ENCODE measurements around the gene SIRT7. TPM values are rescaled to one million over a fixed set of nuclear protein-coding genes. Genes with fewer than 3 reads are reported as not detected.

SIRT7 gene
- polyA plus RNA-seq, 1 donor from 2014 or later, result 44.5 TPM

- Histone ChIP-seq H3K4me3 (ENCODE audit: low read length) (no peak overlapping the region), H3K9me3 (ENCODE audit: low read length) (no peaks in the 10 kb centered on the region), H4K20me1 (ENCODE audit: insufficient read depth) (no peaks in the 10 kb centered on the region), H3K9me2 (ENCODE audit: insufficient read depth, low read length) (no peaks in the 10 kb centered on the region), H3K79me2 (replicated peaks; ENCODE audit: insufficient read depth, low read length) (no peaks in the 10 kb centered on the region), H3K27me3 (ENCODE audit: insufficient read depth, low read depth, low read length) (peaks cover 55% of the 10 kb centered on the region), H2AFZ (ENCODE audit: low read depth, low read length) (no peak overlapping the region), H3K27ac (ENCODE audit: low read length) (no peak overlapping the region), H3K4me2 (ENCODE audit: low read length) (no peak overlapping the region), H3K36me3 (ENCODE audit: insufficient read depth, low read length) (no peaks in the 10 kb centered on the region), H3K9ac (ENCODE audit: low read length) (no peak overlapping the region), H3F3A (ENCODE audit: insufficient read depth, low read length, poor library complexity, severe bottlenecking) (no peaks in the 10 kb centered on the region)
- TF ChIP-seq REST (IDR thresholded peaks at IDR 0.05; ENCODE audit: borderline replicate concordance) (no peak), RAD21 (conservative IDR thresholded peaks at IDR 0.05) (no peak), CTCF (IDR thresholded peaks at IDR 0.05; ENCODE audit: poor library complexity, severe bottlenecking) (no peak), MXI1 (conservative IDR thresholded peaks at IDR 0.05; ENCODE audit: poor library complexity, severe bottlenecking) (no peak), TAF1 (IDR thresholded peaks at IDR 0.05; ENCODE audit: low read depth) (no peak)
Observed at GRCh38 chr17:81962499-81963441, 44.8 kb upstream of the SIRT7 start.

- no peaks in the 10 kb centered on the region for H3K9me2 ChIP-seq (ENCODE audit: insufficient read depth, low read length)
- no peak overlapping the region for H3K4me2 ChIP-seq (ENCODE audit: low read length)
- no peak overlapping the region for H2AFZ ChIP-seq (ENCODE audit: low read depth, low read length)
- H3F3A ChIP-seq (ENCODE audit: insufficient read depth, low read length, poor library complexity, severe bottlenecking), result no peaks in the 10 kb centered on the region
- H3K9ac ChIP-seq (ENCODE audit: low read length), result no peak overlapping the region
- H3K36me3 ChIP-seq (ENCODE audit: insufficient read depth, low read length), result no peaks in the 10 kb centered on the region
- TF ChIP-seq TAF1 (IDR thresholded peaks at IDR 0.05; ENCODE audit: low read depth) (no peak), POLR2AphosphoS5 (IDR thresholded peaks at IDR 0.05) (no peak), SMC3 (conservative IDR thresholded peaks at IDR 0.05; ENCODE audit: poor library complexity) (no peak), EP300 (conservative IDR thresholded peaks at IDR 0.05; ENCODE audit: poor library complexity, severe bottlenecking) (no peak), RAD21 (conservative IDR thresholded peaks at IDR 0.05) (no peak), EZH2 (IDR thresholded peaks at IDR 0.05; ENCODE audit: borderline replicate concordance, insufficient read depth, low read length, poor library complexity, severe bottlenecking) (no peak), MXI1 (conservative IDR thresholded peaks at IDR 0.05; ENCODE audit: poor library complexity, severe bottlenecking) (no peak), CTCF (IDR thresholded peaks at IDR 0.05; ENCODE audit: poor library complexity, severe bottlenecking) (no peak), REST (IDR thresholded peaks at IDR 0.05; ENCODE audit: borderline replicate concordance) (no peak)
- no peaks in the 10 kb centered on the region for H3K9me3 ChIP-seq (ENCODE audit: low read length)
- no peak overlapping the region for H3K4me3 ChIP-seq (ENCODE audit: low read length)
- H3K79me2 ChIP-seq (replicated peaks; ENCODE audit: insufficient read depth, low read length), result no peaks in the 10 kb centered on the region
- H3K27ac ChIP-seq (ENCODE audit: low read length), result no peak overlapping the region
- H4K20me1 ChIP-seq (ENCODE audit: insufficient read depth), result no peaks in the 10 kb centered on the region
- peaks cover 63% of the 10 kb centered on the region for H3K27me3 ChIP-seq (ENCODE audit: insufficient read depth, low read depth, low read length)
Observed at GRCh38 chr17:81961521-81962498, 43.8 kb upstream of the SIRT7 start.
